LNCaP clone FGC (cell line): ENCODE measurements around the gene ARMH3.

Experiments
- DNase-seq: peaks from one replicate; pipeline ENCODE4 v3.0.0-alpha.2; 2011; ENCODE audit warnings: low read depth
- H3K4me3 ChIP-seq: 2 replicates; pipeline ENCODE4 v1.5.1; 2011; ENCODE audit warnings: mild to moderate bottlenecking, low read depth, low read length, control low read depth
- CTCF ChIP-seq: IDR thresholded peaks from 2 replicates; pipeline ENCODE4 v1.5.1; 2012; ENCODE audit warnings: mild to moderate bottlenecking; ENCODE audit not compliant: control insufficient read depth, insufficient read depth; ENCODE audit errors: extremely low read depth

ARMH3 gene

GRCh38 chr10:102003541-102003940 is 52.4 kb downstream of the ARMH3 start:
- no peak for TF ChIP-seq CTCF
- no peak for DNase-seq
- H3K4me3 ChIP-seq = no peak overlapping the region

- no peak for TF ChIP-seq CTCF
- DNase-seq = no peak
- no peak overlapping the region for H3K4me3 ChIP-seq
Observed at GRCh38 chr10:102001435-102002068, 54.4 kb downstream of the ARMH3 start.

- no peak for TF ChIP-seq CTCF
- no peak for DNase-seq
- H3K4me3 ChIP-seq = no peak overlapping the region
Observed at GRCh38 chr10:101997803-101998202, 58.2 kb downstream of the ARMH3 start.

- H3K4me3 ChIP-seq = no peak overlapping the region
- TF ChIP-seq CTCF = no peak
- no peak for DNase-seq
Observed at GRCh38 chr10:101995451-101996063, 60.4 kb downstream of the ARMH3 start.

GRCh38 chr10:101993651-101994200 is 62.2 kb downstream of the ARMH3 start:
- no peak for TF ChIP-seq CTCF

GRCh38 chr10:101993221-101993620 is 62.8 kb downstream of the ARMH3 start:
- TF ChIP-seq CTCF = no peak
- H3K4me3 ChIP-seq = no peak overlapping the region
- no peak for DNase-seq

More at GRCh38 chr10:101993651-101994200, 62.2 kb downstream of the ARMH3 start:
- DNase-seq = no peak
- no peak overlapping the region for H3K4me3 ChIP-seq
